Activated CD8-positive, alpha-beta memory T cell treated with anti-CD3 and anti-CD28 coated beads, Interleukin-2, amount 50 U/mL, for 1 hour (primary cell): Measurements from ENCODE around the gene NPIPB5.
"Not testable (repeated sequence)": the region's sequence is repeated elsewhere in the genome, so short reads cannot be mapped to it uniquely, and the experiment has no call there.

Experiments used
- DNase-seq: peaks from one replicate; pipeline ENCODE4 v3.0.0-alpha.2; 2020; ENCODE audit errors: extremely low read depth

Gene NPIPB5

GRCh38 chr16:22510591-22510990, at the start of gene NPIPB5:
Gene NPIPB5 (plus strand): TSS chr16:22510891. CDS start chr16:22513802, 2,911 bp downstream.
- not testable (repeated sequence) for DNase-seq

GRCh38 chr16:22468846-22469245, 41.8 kb upstream of the NPIPB5 start:
- DNase-seq, result not testable (repeated sequence)

- DNase-seq, result not testable (repeated sequence)
These were observed 27.3 kb downstream of the NPIPB5 start for GRCh38 chr16:22537996-22538395.

- not testable (repeated sequence) for DNase-seq
These were observed 34.1 kb downstream of the NPIPB5 start for GRCh38 chr16:22544809-22545208.

- not testable (repeated sequence) for DNase-seq
These were observed 35.9 kb downstream of the NPIPB5 start for GRCh38 chr16:22546630-22547029.

- DNase-seq, result not testable (repeated sequence)
These were observed 36.6 kb downstream of the NPIPB5 start for GRCh38 chr16:22547170-22547765.

GRCh38 chr16:22549853-22550252, 39.2 kb downstream of the NPIPB5 start:
- DNase-seq, result not testable (repeated sequence)

- DNase-seq, result not testable (repeated sequence)
These were observed 40.5 kb downstream of the NPIPB5 start for GRCh38 chr16:22551143-22551542.

GRCh38 chr16:22551651-22552050, 41.0 kb downstream of the NPIPB5 start:
- not testable (repeated sequence) for DNase-seq

- DNase-seq, result not testable (repeated sequence)
These were observed 46.1 kb downstream of the NPIPB5 start for GRCh38 chr16:22556759-22557158.
